Neural cell (in vitro differentiated cells): ENCODE data around the gene TTC31. TPM values are rescaled to one million over a fixed set of nuclear protein-coding genes. Genes with fewer than 3 reads are reported as not detected.

ENCODE experiments used
- H2AFZ ChIP-seq: fragments of 200-600, 300-800 bp; sonication (generic), shearing (Covaris generic); 2 replicates; pipeline ENCODE4 v1.6.0; 2014; ENCODE audit warnings: low read depth, mild to moderate bottlenecking, antibody characterized with exemption, low read length, moderate library complexity
- H3F3A ChIP-seq: fragments of 200-600 bp; shearing (Covaris generic); 2 replicates; pipeline ENCODE4 v1.6.1; 2016; ENCODE audit warnings: mild to moderate bottlenecking, moderate library complexity, mixed read lengths, antibody characterized with exemption, low read length; ENCODE audit not compliant: insufficient read depth, poor library complexity, severe bottlenecking
- H3K27ac ChIP-seq: fragments of 200-600, 300-800 bp; sonication (generic), shearing (Covaris generic); 2 replicates; pipeline ENCODE4 v1.5.1; 2014; ENCODE audit warnings: mild to moderate bottlenecking, low read length, moderate library complexity
- H3K27me3 ChIP-seq: fragments of 300-800, 200-600 bp; sonication (generic), shearing (Covaris generic); 2 replicates; pipeline ENCODE4 v1.6.0; 2014; ENCODE audit warnings: mild to moderate bottlenecking, low read depth, low read length, moderate library complexity; ENCODE audit not compliant: insufficient read depth
- H3K36me3 ChIP-seq: fragments of 300-800, 200-600 bp; sonication (generic), shearing (Covaris generic); 2 replicates; pipeline ENCODE4 v1.5.1; 2014; ENCODE audit warnings: mild to moderate bottlenecking, antibody characterized with exemption, low read length, moderate library complexity; ENCODE audit not compliant: insufficient read depth
- H3K4me2 ChIP-seq: fragments of 300-800, 200-600 bp; sonication (generic), shearing (Covaris generic); 2 replicates; pipeline ENCODE4 v1.6.0; 2014; ENCODE audit warnings: mild to moderate bottlenecking, low read length
- H3K4me3 ChIP-seq: fragments of 300-800, 200-600 bp; sonication (generic), shearing (Covaris generic); 2 replicates; pipeline ENCODE4 v1.5.1; 2014; ENCODE audit warnings: mild to moderate bottlenecking, low read length, moderate library complexity
- H3K79me2 ChIP-seq: fragments of 200-600 bp; shearing (Covaris generic); replicated peaks from 2 replicates; pipeline ENCODE4 v1.6.0; 2014; ENCODE audit warnings: mild to moderate bottlenecking, low read length, moderate library complexity; ENCODE audit not compliant: insufficient read depth
- H3K9ac ChIP-seq: fragments of 300-800, 200-600 bp; sonication (generic), shearing (Covaris generic); 2 replicates; pipeline ENCODE4 v1.6.1; 2016; ENCODE audit warnings: mild to moderate bottlenecking, low read length, mixed read lengths
- H3K9me2 ChIP-seq: fragments of 200-600 bp; shearing (Covaris generic); 2 replicates; pipeline ENCODE4 v1.6.1; 2016; ENCODE audit warnings: mild to moderate bottlenecking, low read length, mixed read lengths; ENCODE audit not compliant: insufficient read depth
- H3K9me3 ChIP-seq: fragments of 200-600, 300-800 bp; sonication (generic), shearing (Covaris generic); 2 replicates; pipeline ENCODE4 v1.6.1; 2016; ENCODE audit warnings: mild to moderate bottlenecking, mixed run types, low read length, moderate library complexity, mixed read lengths
- H4K20me1 ChIP-seq: fragments of 200-600 bp; shearing (Covaris generic); 2 replicates; pipeline ENCODE4 v1.6.1; 2016; ENCODE audit warnings: mild to moderate bottlenecking, mixed run types; ENCODE audit not compliant: insufficient read depth
- EP300 ChIP-seq: fragments of 450-650 bp; conservative IDR thresholded peaks from 2 replicates; pipeline ENCODE4 v1.6.1; 2014; ENCODE audit warnings: antibody characterized with exemption, mild to moderate bottlenecking, moderate library complexity; ENCODE audit not compliant: poor library complexity, severe bottlenecking
- EZH2 ChIP-seq: fragments of 200-600, 300-800 bp; shearing (Covaris generic), sonication (generic); IDR thresholded peaks from 2 replicates; pipeline ENCODE4 v1.6.1; 2014; ENCODE audit warnings: antibody characterized with exemption, low read length, borderline replicate concordance, mild to moderate bottlenecking; ENCODE audit not compliant: insufficient read depth, poor library complexity, severe bottlenecking
- MXI1 ChIP-seq: fragments of 450-650 bp; conservative IDR thresholded peaks from 2 replicates; pipeline ENCODE4 v1.6.1; 2014; ENCODE audit warnings: antibody characterized with exemption, mild to moderate bottlenecking; ENCODE audit not compliant: poor library complexity, severe bottlenecking
- POLR2AphosphoS5 ChIP-seq: IDR thresholded peaks from 2 replicates; pipeline ENCODE4 v1.6.1; 2012
- REST ChIP-seq: IDR thresholded peaks from 2 replicates; pipeline ENCODE4 v1.6.1; 2012; ENCODE audit warnings: borderline replicate concordance
- TAF1 ChIP-seq: IDR thresholded peaks from 2 replicates; pipeline ENCODE4 v1.6.1; 2012; ENCODE audit warnings: low read depth
- polyA plus RNA-seq: library from polyadenylated mRNA; depleted of rRNA; stranded (reverse); fragments of >200 nt; gene quantifications from 2 replicates; pipeline ENCODE4 v1.2.3, GENCODE V29; 2014

Gene TTC31
- polyA plus RNA-seq, 1 donor from 2014 or later: 11.0 TPM

GRCh38 chr2:74438248-74438647 is 44.6 kb upstream of the TTC31 start:
- TF ChIP-seq EP300 (no peak), REST (no peak), EZH2 (no peak), POLR2AphosphoS5 (no peak)
- Histone ChIP-seq H4K20me1 (no peaks in the 10 kb centered on the region), H3K36me3 (no peaks in the 10 kb centered on the region), H3K9me3 (no peaks in the 10 kb centered on the region), H3K27ac (no peak overlapping the region), H3K4me3 (no peak overlapping the region), H3K4me2 (no peak overlapping the region), H3K9ac (no peak overlapping the region), H3K79me2 (no peaks in the 10 kb centered on the region), H3F3A (no peaks in the 10 kb centered on the region), H2AFZ (no peak overlapping the region), H3K9me2 (no peaks in the 10 kb centered on the region), H3K27me3 (peaks cover 29% of the 10 kb centered on the region)

- Histone ChIP-seq H3K9me3 (no peaks in the 10 kb centered on the region), H3K4me2 (no peak overlapping the region), H3K36me3 (no peaks in the 10 kb centered on the region), H3K9ac (peak overlapping the region; percentile 45), H3K27ac (no peak overlapping the region), H4K20me1 (no peaks in the 10 kb centered on the region), H3F3A (no peaks in the 10 kb centered on the region), H3K9me2 (no peaks in the 10 kb centered on the region), H3K79me2 (no peaks in the 10 kb centered on the region), H3K27me3 (peaks cover 29% of the 10 kb centered on the region), H3K4me3 (peak overlapping the region; percentile 57), H2AFZ (no peak overlapping the region)
- TF ChIP-seq REST (no peak), EP300 (no peak), TAF1 (no peak), MXI1 (no peak)
These were observed 43.5 kb upstream of the TTC31 start for GRCh38 chr2:74439373-74439772.
